ENCODE measurements around the gene A3GALT2. TPM values are rescaled to one million over a fixed set of nuclear protein-coding genes. Genes with fewer than 3 reads are reported as not detected.

A3GALT2 gene
- total and polyA plus RNA-seq, 8 donors, result 0.07 TPM; not detected in 7

DNA sequence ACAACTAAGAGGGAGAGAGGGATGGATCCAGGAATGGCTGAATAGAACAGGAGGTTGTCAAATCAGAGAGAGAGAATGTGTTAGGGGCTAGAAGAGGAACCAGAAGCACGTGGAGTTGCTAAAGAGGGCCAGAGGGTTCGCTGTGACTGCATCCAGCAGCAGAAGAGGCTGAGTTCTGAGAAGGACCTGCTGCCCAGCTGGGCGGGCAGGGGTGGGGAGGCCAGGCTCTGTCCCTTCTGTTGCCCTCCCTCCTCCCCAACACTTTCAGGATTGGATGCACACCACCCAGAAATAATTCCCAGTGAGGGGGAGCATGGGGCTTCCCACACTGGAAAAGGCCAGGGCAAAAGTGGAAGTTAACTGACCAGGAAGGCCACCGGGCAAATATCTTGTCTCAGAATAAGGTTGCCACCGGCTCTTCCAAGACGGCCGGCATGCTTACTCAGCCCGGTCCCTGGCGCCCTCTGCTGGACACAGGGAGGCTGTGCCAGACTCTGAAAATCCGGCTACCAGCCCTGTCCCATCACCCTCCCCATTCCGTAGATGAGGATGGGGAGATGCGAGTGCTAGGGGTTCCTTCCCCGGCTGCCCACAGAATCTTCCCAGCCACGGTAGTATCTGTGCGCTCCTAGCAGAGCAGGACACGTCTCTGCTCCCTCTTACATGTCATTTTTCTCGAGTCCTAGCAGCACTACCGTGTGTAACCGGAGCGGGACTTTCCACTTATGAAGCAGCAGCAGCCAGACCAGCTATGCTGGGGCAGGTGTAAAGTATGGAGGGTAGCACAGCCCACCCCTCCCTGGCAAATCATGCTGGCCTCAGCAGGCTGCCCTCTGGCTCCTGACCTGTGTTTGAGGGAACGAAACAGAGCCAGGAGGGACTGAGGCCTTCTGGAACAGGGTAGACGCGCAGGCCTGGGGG lies 46.8 kb upstream of the A3GALT2 start:
- DNase-seq (peak; percentile 73 to 97 (median 88)), ATAC-seq (peak; percentile 62 to 85 (median 77)), FAIRE-seq (no peak)
- Histone ChIP-seq H3K36me3 (peaks cover 0 to 7% (median 0%) of the 10 kb centered on the region in 3 donors), H3K9me3 (no peaks in the 10 kb centered on the region), H3K4me3 (no peak overlapping the region), H3K4me1 (peaks cover 15 to 19% (median 16%) of the 10 kb centered on the region in 3 donors), H3K27me3 (no peaks in the 10 kb centered on the region), H3K27ac (no peak overlapping the region)
- intact Hi-C loops (cut with DNase I), result loop anchor here in 2 of 3 donors (2.0 to 5.0 kb wide), 2 partner anchors 70 to 71 kb away; no protein-coding TSS in a partner anchor
- TF ChIP-seq, protein P1, sequence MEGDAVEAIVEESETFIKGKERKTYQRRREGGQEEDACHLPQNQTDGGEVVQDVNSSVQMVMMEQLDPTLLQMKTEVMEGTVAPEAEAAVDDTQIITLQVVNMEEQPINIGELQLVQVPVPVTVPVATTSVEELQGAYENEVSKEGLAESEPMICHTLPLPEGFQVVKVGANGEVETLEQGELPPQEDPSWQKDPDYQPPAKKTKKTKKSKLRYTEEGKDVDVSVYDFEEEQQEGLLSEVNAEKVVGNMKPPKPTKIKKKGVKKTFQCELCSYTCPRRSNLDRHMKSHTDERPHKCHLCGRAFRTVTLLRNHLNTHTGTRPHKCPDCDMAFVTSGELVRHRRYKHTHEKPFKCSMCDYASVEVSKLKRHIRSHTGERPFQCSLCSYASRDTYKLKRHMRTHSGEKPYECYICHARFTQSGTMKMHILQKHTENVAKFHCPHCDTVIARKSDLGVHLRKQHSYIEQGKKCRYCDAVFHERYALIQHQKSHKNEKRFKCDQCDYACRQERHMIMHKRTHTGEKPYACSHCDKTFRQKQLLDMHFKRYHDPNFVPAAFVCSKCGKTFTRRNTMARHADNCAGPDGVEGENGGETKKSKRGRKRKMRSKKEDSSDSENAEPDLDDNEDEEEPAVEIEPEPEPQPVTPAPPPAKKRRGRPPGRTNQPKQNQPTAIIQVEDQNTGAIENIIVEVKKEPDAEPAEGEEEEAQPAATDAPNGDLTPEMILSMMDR (IDR thresholded peaks at IDR 0.05), result peak; percentile 91 to 96 (median 94)
- 32 to 38% methylated on average over 23 of the region's 23 CpGs for WGBS, 2 donors

DNA sequence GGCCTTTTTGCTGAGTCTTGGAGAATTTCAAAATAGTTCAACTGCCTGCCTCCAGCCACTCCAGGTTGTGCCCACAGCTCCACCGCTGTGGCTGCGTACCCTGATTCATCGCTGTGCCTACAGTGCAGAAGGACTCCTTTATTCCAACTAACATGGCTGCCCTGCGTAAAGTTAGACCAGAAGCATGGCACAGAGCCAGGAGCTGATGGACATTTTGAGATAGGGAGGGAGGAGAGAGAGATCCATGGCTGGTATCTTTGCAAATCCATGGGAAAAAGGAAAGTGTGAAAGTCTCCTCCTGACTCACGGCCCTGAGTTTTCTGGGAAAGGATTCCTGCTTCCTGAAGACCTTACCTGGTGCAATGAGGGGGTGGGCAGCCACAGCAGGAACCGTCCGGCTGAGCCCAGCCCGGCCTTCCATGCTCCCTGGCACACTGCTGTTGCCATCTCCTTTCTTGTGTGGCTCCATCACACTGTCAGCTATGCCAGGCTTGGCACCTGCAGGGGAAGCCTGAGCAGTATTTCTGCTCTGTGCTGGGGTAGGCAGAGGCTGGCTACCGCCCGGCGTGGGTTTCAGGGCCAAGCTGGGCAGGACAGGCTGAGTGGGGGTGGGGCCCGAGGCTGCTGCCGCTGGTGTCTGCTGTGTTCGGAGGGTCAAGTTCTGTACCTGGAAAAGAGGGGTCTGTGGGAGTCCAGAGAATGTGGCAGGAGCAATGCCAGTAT lies 46.0 kb upstream of the A3GALT2 start:
- ATAC-seq, result no peak
- no peak for DNase-seq

DNA sequence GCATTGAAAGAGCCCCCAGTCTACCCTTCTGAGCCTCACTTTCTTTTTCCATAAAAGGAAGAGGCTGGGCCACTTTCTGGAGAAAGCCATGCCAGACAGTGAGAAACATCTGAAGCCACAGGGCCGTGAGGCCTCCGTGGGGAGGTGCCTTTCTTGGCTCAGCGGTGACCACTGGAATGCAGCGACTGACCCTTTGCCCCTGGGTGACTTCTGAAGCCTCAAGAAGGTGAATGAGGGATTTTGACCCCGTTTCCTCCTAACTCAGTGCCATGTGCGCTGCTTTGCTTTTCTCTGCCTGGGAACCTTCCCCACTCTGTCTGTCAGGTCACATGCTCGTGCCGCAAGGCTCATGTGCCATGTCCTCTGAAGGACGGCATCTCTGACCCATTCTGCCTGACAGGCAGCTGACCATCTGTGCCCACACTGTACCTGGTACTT lies 44.7 kb upstream of the A3GALT2 start:
- no peak for FAIRE-seq
- H3K27me3 ChIP-seq, result no peaks in the 10 kb centered on the region
- DNase-seq, result no peak
- H3K4me1 ChIP-seq, result peaks cover 15 to 19% (median 16%) of the 10 kb centered on the region in 3 donors
- ATAC-seq, result no peak
- H3K27ac ChIP-seq, result peak overlapping the region in 1 of 4 donors; percentile 6
- WGBS, 2 donors, result 81 to 86% methylated on average over 9 of the region's 9 CpGs
- no peaks in the 10 kb centered on the region for H3K36me3 ChIP-seq
- TF ChIP-seq, protein P1 (IDR thresholded peaks at IDR 0.05), result no peak
- H3K4me3 ChIP-seq, result no peak overlapping the region
- H3K9me3 ChIP-seq, result no peaks in the 10 kb centered on the region
- intact Hi-C loops (cut with DNase I), result loop anchor here in 1 of 3 donors (5.0 kb wide), 1 partner anchor 68 kb away; no protein-coding TSS in a partner anchor

More for the DNA sequence above, 46.0 kb upstream of the A3GALT2 start:
- Histone ChIP-seq H3K4me1 (peaks cover 15 to 19% (median 16%) of the 10 kb centered on the region in 3 donors), H3K4me3 (no peak overlapping the region), H3K9me3 (no peaks in the 10 kb centered on the region), H3K27ac (no peak overlapping the region), H3K36me3 (peaks cover 0 to 5% (median 0%) of the 10 kb centered on the region in 3 donors), H3K27me3 (no peaks in the 10 kb centered on the region)
- intact Hi-C loops (cut with DNase I), result loop anchor here in 2 of 3 donors (2.0 to 5.0 kb wide), 2 partner anchors 70 kb away; no protein-coding TSS in a partner anchor
- 80 to 81% methylated on average over 14 of the region's 14 CpGs for WGBS, 2 donors
- TF ChIP-seq, protein P1 (IDR thresholded peaks at IDR 0.05), result no peak
- no peak for FAIRE-seq

DNA sequence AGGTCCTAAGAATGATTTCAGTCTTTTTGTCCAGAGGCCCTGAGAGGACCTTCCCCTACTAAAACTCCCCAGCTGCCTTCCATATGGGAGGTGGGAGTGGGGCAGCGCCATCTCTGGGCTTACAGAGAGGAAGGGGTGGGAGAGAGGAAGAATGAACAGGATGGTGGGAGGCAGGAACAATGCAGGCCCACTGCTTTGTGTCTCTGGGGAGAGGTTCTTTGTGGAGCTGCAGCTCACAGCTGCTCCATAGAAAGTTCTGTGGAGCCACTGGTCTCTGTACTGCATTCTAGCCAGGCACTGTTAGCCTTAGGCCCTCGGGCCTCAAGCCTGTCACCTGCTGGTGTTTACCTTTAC lies 43.6 kb upstream of the A3GALT2 start:
- Histone ChIP-seq H3K27me3 (no peaks in the 10 kb centered on the region), H3K27ac (peak overlapping the region; percentile 42 to 85 (median 68)), H3K4me3 (no peak overlapping the region), H3K9me3 (no peaks in the 10 kb centered on the region), H3K4me1 (peaks cover 15 to 19% (median 16%) of the 10 kb centered on the region in 3 donors), H3K36me3 (no peaks in the 10 kb centered on the region)
- ATAC-seq, result peak in 3 of 4 donors; percentile 5 to 42 (median 38)
- TF ChIP-seq, protein P1 (IDR thresholded peaks at IDR 0.05), result no peak
- intact Hi-C loops (cut with DNase I), result no loop called here
- 27 to 39% methylated on average over 2 of the region's 2 CpGs for WGBS, 2 donors
- no peak for FAIRE-seq
- no peak for DNase-seq
